GM12875 (cell line): ENCODE results near the gene PDLIM1.

Experiments
- H3K4me3 ChIP-seq: one replicate; pipeline ENCODE4 v1.5.1; 2011; ENCODE audit warnings: low read depth, low read length, control low read depth
- CTCF ChIP-seq: IDR thresholded peaks from 2 replicates; pipeline ENCODE4 v1.5.1; 2011; ENCODE audit warnings: low read depth, mild to moderate bottlenecking, control low read depth, inconsistent platforms, low read length, moderate library complexity, borderline replicate concordance; ENCODE audit not compliant: insufficient read depth

The PDLIM1 gene

GRCh38 chr10:95225136-95225535 is 65.7 kb downstream of the PDLIM1 start:
- no peak for TF ChIP-seq CTCF
- H3K4me3 ChIP-seq = no peak overlapping the region

- no peak overlapping the region for H3K4me3 ChIP-seq
- TF ChIP-seq CTCF = no peak
Measured at GRCh38 chr10:95221124-95221523, 69.7 kb downstream of the PDLIM1 start.

- H3K4me3 ChIP-seq = no peak overlapping the region
- TF ChIP-seq CTCF = no peak
Measured at GRCh38 chr10:95220539-95220938, 70.3 kb downstream of the PDLIM1 start.

- H3K4me3 ChIP-seq = no peak overlapping the region
- no peak for TF ChIP-seq CTCF
Measured at GRCh38 chr10:95217476-95217875, 73.3 kb downstream of the PDLIM1 start.

- H3K4me3 ChIP-seq = no peak overlapping the region
- TF ChIP-seq CTCF = no peak
Measured at GRCh38 chr10:95214793-95215192, 76.0 kb downstream of the PDLIM1 start.

- H3K4me3 ChIP-seq = no peak overlapping the region
- TF ChIP-seq CTCF = no peak
Measured at GRCh38 chr10:95214369-95214768, 76.4 kb downstream of the PDLIM1 start.

- no peak for TF ChIP-seq CTCF
- no peak overlapping the region for H3K4me3 ChIP-seq
Measured at GRCh38 chr10:95211606-95212279, 79.1 kb downstream of the PDLIM1 start.
